HT-29 (cell line): ENCODE results near the gene MYL4. TPM values are rescaled to one million over a fixed set of nuclear protein-coding genes. Genes with fewer than 3 reads are reported as not detected.
"Not testable (repeated sequence)": the region's sequence is repeated elsewhere in the genome, so short reads cannot be mapped to it uniquely, and the experiment has no call there.

Experiments used
- DNase-seq: peaks from one replicate; pipeline ENCODE4 v3.0.0-alpha.2; 2015; ENCODE audit warnings: low spot score
- total RNA-seq: library from RNA; depleted of rRNA; stranded (reverse); fragments of >200 nt; shearing (Covaris generic); gene quantifications from 2 replicates; pipeline ENCODE4 v1.2.3, GENCODE V29; 2014

Gene MYL4
- total RNA-seq, 1 experiment from 2014 or later = not detected

- no peak for DNase-seq
Observed at GRCh38 chr17:47192554-47192953, 16.6 kb upstream of the MYL4 start.

- no peak for DNase-seq
Observed at GRCh38 chr17:47193931-47194511, 15.1 kb upstream of the MYL4 start.

DNA sequence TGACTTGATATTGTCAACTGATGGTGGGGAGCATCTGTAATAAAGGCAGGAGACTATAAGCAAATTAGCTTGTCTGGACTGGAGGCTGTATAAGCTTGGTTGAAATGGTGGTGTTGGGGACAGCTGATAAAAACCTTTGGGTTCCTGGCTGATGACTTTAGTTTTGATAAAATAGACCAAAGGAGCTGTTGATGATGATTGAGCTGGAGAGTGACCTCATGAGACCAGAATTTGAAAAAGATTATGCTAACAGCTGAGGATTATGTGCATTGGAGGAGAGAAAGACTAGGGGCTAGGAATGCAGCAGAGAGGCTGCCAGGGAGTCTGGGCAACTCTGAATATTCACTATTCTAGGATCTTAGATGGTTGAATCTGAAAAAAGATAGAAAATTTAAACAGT, 11.3 kb upstream of the MYL4 start:
- no peak for DNase-seq

GRCh38 chr17:47199627-47200324, 9.4 kb upstream of the MYL4 start:
- no peak for DNase-seq

GRCh38 chr17:47200325-47200664, 8.9 kb upstream of the MYL4 start:
- no peak for DNase-seq

GRCh38 chr17:47201166-47201565, 8.0 kb upstream of the MYL4 start:
- no peak for DNase-seq

DNA sequence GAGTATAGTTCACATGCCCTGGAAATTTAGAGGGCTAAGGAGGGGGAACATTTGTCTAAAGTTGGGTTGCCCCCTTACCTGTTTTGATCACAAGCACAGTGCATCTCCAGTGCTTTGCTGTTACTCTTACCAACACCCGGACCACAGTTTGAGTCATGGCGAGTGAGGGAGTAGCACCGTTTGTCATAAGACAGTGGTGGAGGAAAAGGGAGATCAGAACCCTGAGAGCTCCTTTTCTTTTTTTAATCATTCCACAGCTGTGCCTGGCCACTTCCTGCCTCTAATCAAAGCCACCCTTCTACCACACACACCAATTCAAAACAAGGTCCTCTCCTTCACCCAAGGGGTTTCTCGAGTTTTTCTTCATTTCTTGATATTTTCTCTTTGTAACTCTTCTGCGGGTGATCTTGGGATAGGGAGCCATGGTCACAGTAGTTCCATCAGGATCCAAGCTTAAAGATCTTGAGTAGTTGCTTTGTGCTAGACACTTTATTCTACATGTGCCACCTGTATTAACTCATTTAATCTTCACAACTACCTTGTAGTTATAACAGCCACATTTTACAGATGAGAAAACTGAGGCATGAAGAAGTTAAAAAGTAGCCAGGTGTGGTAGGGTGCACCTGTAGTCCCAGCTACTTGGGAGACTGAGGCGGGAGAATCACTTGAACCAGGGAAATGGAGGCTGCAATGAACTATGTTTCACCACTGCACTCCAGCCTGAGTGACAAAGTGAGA, 5.0 kb upstream of the MYL4 start:
- no peak for DNase-seq

GRCh38 chr17:47204722-47205418, 4.3 kb upstream of the MYL4 start:
- DNase-seq = no peak

DNA sequence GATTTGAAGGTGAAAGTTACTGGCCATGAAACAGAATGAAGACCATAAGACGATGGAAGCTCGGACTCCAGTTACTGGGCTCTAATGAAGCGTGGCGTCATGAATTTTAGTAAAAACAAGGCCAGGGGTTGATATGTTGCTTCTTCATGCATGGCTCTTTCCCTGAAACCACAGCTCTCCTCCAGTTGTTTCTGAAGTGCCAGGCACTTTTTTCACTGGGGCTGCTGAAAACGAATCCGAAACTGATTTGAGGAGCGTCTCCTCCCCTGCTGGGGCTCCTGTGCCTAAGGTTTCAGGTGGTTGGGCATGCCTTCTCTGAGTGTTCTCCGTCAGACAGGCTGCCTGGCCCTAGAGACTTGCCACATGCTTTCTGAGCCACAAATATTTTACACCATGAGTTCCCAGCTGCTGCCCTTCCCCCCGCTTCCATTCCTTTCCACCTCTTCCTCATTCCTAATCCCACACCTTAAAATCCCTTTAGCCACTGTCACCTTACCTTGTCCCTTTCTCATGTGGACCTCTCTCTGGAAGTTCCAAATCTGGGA, 3.7 kb upstream of the MYL4 start:
- DNase-seq = peak; percentile 59

DNA sequence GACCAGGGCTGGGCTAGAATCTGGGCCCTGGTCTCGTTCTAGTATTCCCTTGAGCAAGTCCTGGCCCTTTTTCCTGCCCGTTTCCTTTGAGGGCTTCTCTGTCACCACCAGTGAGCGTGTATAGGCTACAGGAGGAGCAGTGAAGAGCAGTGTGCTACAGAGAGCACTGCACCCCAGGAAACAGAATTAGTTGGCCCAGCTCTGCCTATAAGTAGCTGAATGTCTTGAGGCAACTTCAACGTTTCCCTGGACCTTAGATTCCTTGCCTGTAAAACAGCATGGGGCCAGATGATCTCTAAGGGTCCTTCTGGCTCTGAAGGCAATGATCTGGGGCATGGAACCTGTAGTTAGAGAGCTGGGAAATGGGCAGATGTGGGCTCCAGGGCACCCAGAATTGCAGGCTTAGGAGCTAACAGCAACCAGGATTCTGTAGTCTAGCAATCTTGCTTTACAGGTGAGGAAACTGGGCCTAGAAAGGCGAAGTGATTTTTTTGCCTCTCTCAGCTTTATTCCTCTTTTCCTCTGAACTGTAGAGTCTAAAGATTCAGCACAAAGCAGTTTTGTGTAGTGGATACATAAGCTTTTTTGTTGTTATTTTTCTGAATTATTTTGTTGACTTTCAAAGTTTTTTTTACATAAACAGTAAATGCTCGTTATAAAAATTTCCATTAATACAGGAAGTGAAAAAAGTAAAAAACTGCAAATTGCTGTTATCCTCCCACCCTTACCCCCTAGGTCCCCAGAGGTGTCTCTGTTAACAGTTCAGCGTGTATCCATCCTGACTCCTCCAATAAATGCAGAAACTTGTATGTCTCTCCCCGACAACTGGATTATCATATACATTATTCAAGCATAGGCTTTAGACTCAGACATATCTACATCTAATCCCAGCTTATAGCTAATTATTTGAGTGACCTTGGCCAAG, 1.7 kb upstream of the MYL4 start:
- DNase-seq = no peak

DNA sequence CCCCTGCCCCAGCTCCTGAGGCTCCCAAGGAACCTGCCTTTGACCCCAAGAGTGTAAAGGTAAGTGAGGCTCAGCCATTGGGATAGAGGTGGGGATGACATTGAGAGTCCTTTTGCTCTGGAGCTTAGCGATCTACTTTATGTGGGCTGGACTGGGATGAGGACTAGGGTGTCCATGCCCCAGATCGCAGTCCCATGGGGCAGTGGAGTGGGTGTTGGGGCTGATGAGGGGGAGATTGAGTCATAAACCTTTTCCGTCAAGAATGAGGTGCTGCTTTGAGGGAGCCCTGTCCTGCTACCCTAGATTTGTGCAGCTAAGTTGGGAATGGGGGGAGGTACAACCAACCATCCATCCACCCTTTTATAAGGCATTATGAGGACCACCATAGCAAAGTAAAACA, 351 bp downstream of the MYL4 start:
- DNase-seq = no peak

GRCh38 chr17:47210105-47210504, 957 bp downstream of the MYL4 start:
- no peak for DNase-seq

DNA sequence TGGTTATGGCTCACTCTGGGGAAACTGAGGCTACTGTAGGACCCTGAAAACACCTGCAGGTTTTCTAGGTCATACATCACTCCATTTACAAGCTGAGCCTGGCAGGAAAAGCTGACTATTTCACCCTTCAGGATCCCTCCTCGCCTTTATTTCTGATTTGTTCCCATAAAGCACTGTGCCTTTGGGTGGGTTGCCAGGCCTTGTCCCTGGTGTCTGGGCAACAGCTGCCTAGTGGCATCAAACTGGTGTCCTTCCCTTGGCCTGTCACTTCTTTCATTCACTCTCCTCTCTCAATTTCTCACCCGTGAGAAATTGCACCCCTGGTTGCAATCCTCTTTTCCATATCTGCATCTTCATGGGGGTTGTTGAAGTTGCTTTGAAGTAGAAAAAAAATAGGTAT, 1.6 kb downstream of the MYL4 start:
- no peak for DNase-seq

- DNase-seq = no peak
Observed at GRCh38 chr17:47212458-47212857, 3.3 kb downstream of the MYL4 start.

GRCh38 chr17:47213540-47213939, 4.4 kb downstream of the MYL4 start:
- DNase-seq = no peak

- no peak for DNase-seq
Observed at GRCh38 chr17:47214931-47215330, 5.8 kb downstream of the MYL4 start.

- not testable (repeated sequence) for DNase-seq
Observed at GRCh38 chr17:47216821-47217220, 7.7 kb downstream of the MYL4 start.

DNA sequence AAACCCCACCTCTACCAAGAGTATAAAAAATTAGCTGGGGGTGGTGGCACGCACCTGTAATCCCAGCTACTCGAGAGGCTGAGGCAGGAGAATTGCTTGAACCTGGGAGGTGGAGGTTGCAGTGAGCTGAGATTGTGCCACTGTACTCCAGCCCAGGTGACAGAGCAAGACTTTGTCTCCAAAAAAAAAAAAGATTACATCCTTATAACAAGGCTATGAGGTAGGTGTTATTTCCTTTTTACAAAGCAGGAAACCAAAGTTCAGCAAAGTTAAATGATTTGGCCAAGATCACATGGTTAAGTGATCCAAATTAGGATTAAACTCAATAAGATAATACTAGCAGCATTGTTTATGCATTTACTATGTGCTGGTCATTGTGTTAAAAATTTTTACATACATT, 8.1 kb downstream of the MYL4 start:
- not testable (repeated sequence) for DNase-seq

DNA sequence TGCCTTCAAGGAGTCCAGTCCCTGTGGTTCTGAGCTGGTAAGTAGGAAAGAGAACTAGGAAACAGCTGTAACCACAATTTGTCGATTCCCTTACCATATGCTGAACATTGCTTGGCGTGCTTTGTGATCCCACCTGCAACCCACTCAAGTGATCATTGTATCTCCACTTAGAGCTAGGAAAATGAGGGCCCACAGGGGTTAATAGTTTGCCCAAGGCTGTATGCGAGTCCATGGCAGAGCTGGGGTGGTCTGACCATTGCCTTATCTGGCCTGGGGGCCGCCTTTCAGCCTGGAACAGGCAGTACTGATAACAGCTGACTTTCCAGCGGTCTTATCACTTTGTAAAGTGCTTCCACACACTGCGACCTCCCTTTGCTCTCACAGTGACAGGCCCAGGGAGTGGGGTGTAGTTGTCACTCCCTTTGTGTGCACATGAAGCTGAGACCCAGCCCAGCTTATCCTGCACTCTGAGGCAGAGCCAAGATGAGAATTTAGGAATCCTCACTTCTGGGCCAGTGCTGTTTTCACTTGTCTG, 9.8 kb downstream of the MYL4 start:
- no peak for DNase-seq

GRCh38 chr17:47219621-47220475, 10.7 kb downstream of the MYL4 start:
- no peak for DNase-seq
